Suppressor macrophage (primary cell): ENCODE measurements around the gene HDAC4.

Source experiments
- DNase-seq, 4 experiments: peaks; one replicate each; pipeline ENCODE4 v3.0.0-alpha.2; 2020 to 2022

The HDAC4 gene

GRCh38 chr2:239396881-239397681, 3.7 kb downstream of the HDAC4 start:
- DNase-seq: peak in 1 of 4 experiments; percentile 20

- no peak for DNase-seq
Measured at GRCh38 chr2:239395524-239395923, 5.3 kb downstream of the HDAC4 start.

GRCh38 chr2:239394978-239395377, 5.8 kb downstream of the HDAC4 start:
- no peak for DNase-seq

- DNase-seq: no peak
Measured at GRCh38 chr2:239394346-239394945, 6.4 kb downstream of the HDAC4 start.

GRCh38 chr2:239393941-239394340, 6.9 kb downstream of the HDAC4 start:
- DNase-seq: no peak

- peak in 1 of 4 experiments; percentile 27 for DNase-seq
Measured at GRCh38 chr2:239393388-239393940, 7.4 kb downstream of the HDAC4 start.

DNA sequence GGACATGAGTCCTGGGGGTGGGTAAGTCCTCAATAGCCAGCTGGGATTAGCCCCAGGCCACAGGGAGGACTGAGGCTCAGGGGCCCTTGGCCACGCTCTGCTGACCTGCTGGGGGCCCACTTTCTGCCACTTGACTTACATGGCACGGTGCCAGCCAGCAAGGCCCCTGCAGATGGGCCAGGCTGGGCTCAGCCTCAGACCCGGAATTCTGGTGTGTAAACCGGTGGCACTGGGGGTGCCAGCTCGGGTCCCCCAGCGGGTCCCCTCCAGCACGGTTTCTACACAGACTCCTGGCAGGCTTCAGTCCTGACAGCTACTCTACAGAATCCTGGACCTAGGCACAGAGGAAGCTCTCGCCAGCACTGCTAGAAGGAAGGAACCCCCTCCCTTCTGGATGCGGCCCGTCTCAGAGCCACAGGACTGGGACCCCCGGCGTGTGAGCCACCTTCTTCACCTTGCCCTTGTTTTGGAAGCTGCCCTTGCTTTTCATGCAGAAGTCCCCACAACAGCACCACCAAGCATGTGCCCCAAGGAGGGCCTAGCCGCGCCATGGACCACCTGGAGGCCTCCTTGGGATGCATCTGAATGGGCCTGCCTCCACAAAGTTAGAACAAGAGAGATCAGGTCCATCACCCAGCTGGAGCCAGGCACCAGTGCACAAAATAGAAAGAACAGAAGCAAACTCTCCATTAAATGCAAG, 8.0 kb downstream of the HDAC4 start:
- DNase-seq: no peak

- DNase-seq: no peak
Measured at GRCh38 chr2:239392072-239392357, 8.8 kb downstream of the HDAC4 start.

DNA sequence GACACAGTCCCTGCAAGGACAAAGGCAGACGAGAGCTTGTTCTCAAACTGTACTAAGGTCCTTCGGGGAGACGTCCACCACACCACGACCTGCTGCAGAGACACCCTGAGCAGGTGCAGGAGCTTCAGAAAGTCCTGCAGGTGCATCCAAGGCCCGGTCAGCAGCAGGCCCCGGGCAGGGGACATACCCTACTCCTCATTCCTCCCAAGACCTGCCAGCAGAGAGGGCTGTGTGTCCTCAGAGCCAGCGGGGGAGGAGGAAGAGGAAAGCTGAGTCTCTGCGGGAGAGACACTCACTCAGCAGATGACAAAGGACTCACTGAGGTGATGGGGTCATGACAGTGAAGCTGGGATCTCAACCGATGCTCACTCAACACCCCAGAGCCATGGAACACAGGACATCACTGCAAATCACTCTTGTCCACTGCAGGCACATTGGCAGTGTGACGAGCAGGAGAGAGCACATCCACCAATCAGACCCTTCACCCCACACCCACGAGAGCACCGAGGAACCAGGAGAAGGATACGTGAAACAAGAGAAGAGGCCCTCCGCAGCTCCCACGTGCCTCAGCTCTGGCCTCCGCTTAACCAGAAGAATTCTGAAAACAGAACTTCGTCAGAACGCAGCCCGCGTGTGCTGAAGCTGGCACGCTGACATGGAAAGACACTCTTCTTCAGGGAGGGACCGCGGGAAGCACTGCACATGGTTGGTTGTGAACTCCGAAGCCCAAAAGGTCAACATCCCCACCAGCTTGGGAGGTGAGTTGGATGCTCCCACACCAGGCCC, 9.3 kb downstream of the HDAC4 start:
- DNase-seq: no peak

DNA sequence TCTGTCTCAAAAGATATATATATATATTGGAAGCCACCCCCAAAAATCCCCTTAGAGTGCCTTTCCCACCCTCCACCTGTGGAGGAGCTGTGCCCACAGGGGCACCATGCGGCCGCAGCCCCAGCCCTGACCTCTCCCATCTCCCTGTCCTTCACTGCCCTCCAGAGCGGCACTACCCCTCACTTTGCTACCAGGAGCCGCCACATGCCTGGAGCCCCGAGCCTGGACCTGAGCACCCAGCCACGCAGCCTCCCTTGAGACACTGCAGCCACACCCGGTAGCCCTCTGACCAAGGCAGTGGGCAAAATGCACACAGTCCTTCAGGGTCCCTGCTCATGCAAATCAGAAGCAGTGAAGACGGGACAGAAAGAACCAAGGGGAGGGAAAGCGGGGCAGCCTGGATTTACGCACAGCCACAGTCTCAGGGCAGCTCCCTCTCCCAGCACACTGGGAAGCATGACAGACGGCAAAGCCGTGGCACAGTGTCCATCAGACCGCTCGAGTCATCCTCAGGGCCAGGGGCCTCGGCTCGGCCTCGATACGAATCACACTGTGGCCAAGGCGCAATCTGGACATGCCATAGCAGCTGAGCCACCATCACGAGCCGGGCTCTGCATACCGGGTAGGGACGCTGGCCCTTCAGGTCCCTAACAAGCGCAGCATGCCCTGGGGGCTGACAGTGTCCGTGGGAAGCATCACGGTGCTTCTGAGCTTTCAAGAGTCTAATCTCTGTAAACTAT, 10.1 kb downstream of the HDAC4 start:
- no peak for DNase-seq

- no peak for DNase-seq
Measured at GRCh38 chr2:239389414-239390329, 11.1 kb downstream of the HDAC4 start.

GRCh38 chr2:239388236-239389151, 12.3 kb downstream of the HDAC4 start:
- no peak for DNase-seq

DNA sequence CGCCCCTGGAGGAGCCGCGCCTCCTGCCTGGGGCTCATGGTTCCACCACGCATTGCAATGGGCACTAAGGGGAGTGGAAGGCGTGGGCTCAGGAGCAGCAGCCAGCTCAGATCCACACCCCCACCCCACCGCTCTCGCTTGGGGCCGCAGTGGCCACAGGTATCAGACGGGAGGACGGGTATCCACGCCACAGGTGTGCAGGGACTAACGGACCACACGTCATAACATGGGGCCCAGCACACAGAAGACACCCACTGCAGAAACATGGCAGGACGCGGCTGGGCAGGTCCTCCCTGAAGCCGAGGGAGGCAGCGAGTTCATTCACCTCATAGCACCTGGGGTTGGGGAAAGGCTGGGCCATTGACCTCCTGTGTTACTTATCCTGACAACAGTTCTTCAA, 13.0 kb downstream of the HDAC4 start:
- DNase-seq: no peak

- no peak for DNase-seq
Measured at GRCh38 chr2:239386872-239387445, 13.9 kb downstream of the HDAC4 start.

DNA sequence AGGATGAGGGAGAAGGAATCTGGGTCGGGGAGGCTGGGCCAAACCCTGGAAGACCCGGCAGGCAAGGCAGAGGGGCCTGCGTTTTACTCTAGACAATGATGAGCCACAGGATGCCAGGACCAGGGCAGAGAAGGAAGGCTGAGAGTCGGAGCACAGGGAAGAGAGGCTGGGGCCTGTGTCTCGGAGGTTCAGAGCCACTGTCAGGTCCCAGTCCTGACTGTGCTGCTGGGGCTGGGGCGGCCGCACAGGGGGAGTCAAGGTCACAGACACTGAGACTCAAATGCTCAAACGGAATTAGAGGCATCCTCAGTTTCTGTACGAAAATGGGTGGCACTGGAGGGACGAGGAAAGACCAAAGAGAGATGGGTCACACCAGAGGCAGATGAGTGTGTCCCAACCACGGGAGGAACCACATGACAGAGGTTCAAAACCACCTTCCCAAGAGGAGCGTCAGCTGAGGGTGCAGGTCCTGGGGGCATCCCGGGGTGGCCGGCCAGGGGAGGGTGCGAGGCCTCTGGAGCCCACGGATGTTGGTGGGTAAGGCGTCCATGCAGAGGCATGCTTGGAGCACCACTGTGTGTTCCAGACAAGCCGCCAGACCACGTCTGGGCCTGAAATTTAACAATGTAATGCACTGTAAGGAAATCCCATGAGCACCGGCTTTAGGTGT, 14.7 kb downstream of the HDAC4 start:
- no peak for DNase-seq

DNA sequence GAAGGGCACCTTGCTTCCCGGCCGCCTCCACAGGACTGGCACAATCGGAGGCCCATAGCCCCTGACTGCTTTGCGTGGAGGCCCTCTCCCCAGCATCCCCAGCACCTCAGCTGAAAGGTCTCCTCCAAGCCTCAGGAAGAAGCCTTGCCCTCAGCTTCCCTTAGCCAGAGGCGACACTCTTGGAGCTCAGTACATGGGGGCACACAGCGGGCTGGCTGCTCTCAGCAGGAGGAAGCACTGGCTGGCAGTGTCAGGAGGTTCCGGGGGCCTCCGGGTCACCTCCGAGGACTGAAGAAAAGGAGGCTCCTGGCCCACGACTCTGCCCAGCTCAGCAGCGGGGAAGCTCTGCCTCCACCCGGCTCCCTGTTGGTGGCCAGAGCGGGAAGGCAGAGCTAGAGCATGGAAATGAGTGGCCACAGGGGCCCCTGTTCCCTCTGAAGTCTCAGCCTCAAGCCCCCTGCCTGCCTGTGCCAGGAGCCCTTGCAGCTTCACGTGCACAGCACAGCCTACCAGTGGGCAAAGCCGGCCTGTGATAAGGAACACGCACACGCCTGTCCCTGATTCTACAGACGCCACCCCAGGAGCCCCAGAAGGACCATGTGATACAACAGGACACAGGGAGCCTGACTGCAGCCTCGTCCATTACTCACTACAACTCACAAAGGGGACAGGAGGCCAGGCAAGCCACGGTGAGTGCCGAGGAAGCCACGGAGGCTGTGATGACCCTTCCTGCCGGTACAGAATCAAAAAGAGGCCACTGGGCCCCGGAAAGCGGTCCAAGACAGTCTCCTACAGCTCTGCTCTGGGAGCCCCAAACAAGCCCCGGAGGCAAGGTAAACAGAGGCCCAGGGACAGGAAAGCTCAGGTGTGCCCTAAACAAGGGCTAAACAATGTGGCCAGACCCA, 15.5 kb downstream of the HDAC4 start:
- peak in 1 of 4 experiments; percentile 2 for DNase-seq

DNA sequence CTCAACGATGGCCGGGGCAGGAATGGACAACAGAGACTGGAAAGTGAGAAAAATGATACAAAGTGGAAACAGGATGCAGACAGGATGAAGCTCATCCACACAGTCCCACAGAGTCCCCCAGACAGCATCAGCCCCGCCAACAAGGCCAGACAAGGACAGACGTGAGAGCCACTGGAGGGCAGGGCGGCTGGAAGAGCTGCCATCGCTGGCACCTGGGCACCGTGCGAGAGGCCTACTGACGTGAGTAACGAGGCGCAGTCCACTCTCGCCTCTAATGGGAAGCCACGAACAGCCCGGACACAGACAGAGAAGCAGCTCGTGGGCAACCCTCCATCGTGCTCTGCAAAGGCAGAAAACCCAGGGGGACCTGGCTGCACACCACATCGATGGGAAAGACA, 17.1 kb downstream of the HDAC4 start:
- peak in 1 of 4 experiments; percentile 1 for DNase-seq
